Calu3 (cell line): ENCODE results near the gene CTSF. TPM values are rescaled to one million over a fixed set of nuclear protein-coding genes. Genes with fewer than 3 reads are reported as not detected.

Experiments
- BruUV-seq: library from RNA; stranded (reverse); fragments of 400-500 nt; replicated peaks from 2 replicates; lab custom pipeline; 2021; lab: Mats Ljungman, UMichigan
- CTCF ChIA-PET: fragments of 300-600 bp; sonication (Branson Sonifier 250); formaldehyde crosslinking; loops from one replicate; lab custom pipeline; 2022; ENCODE audit warnings: antibody characterized with exemption; lab: Charles Lee
- DNase-seq: peaks from one replicate; pipeline ENCODE4 v3.0.0; 2022
- H3K27ac Mint-ChIP-seq: one replicate; pipeline ENCODE4 v1.8.0; 2022; ENCODE audit warnings: mixed read lengths; ENCODE audit not compliant: unreplicated experiment
- H3K27me3 Mint-ChIP-seq: one replicate; pipeline ENCODE4 v1.8.0; 2022; ENCODE audit warnings: mixed read lengths; ENCODE audit not compliant: unreplicated experiment
- H3K36me3 Mint-ChIP-seq: one replicate; pipeline ENCODE4 v1.8.0; 2022; ENCODE audit warnings: mild to moderate bottlenecking, moderate library complexity, mixed read lengths; ENCODE audit not compliant: insufficient read depth, unreplicated experiment
- H3K4me1 Mint-ChIP-seq: one replicate; pipeline ENCODE4 v1.8.0; 2022; ENCODE audit warnings: mild to moderate bottlenecking, low read depth, mixed read lengths; ENCODE audit not compliant: unreplicated experiment
- H3K4me3 Mint-ChIP-seq: one replicate; pipeline ENCODE4 v1.8.0; 2022; ENCODE audit warnings: mild to moderate bottlenecking, low read depth, moderate library complexity, mixed read lengths; ENCODE audit not compliant: unreplicated experiment
- H3K9me3 Mint-ChIP-seq: one replicate; pipeline ENCODE4 v1.8.0; 2022; ENCODE audit warnings: low read depth, mixed read lengths; ENCODE audit not compliant: unreplicated experiment
- CTCF ChIP-seq: fragments of 200-600 bp; IDR thresholded peaks from one replicate; pipeline ENCODE4 v1.8.0; 2022; ENCODE audit warnings: antibody characterized with exemption; ENCODE audit not compliant: unreplicated experiment
- intact Hi-C: fragments of 100-400 bp; cut with micrococcal nuclease; formaldehyde crosslinking; loops from one replicate; pipeline ENCODE4 v1.10.0; 2022; ENCODE audit not compliant: unreplicated experiment
- total RNA-seq: library from RNA; stranded (reverse); gene quantifications from 2 replicates; pipeline ENCODE4 v1.2.3, GENCODE V29; 2022

CTSF gene
- total RNA-seq, 1 experiment from 2014 or later, result 1.7 TPM

- BruUV-seq, result no TSS peak
- H3K36me3 Mint-ChIP-seq, result no peaks in the 10 kb centered on the region
- no peak for TF ChIP-seq CTCF
- H3K4me1 Mint-ChIP-seq, result no peaks in the 10 kb centered on the region
- H3K27ac Mint-ChIP-seq, result no peak overlapping the region
- CTCF ChIA-PET, result no interaction called here
- H3K4me3 Mint-ChIP-seq, result no peak overlapping the region
- DNase-seq, result no peak
- H3K27me3 Mint-ChIP-seq, result peaks cover 63% of the 10 kb centered on the region
- intact Hi-C loops, result no loop called here
- H3K9me3 Mint-ChIP-seq, result no peaks in the 10 kb centered on the region
Observed at GRCh38 chr11:66567787-66568123, 651 bp downstream of the CTSF start.

GRCh38 chr11:66566221-66566620 lies 2.2 kb downstream of the CTSF start:
- H3K9me3 Mint-ChIP-seq, result no peaks in the 10 kb centered on the region
- TF ChIP-seq CTCF, result no peak
- no peaks in the 10 kb centered on the region for H3K36me3 Mint-ChIP-seq
- peaks cover 76% of the 10 kb centered on the region for H3K27me3 Mint-ChIP-seq
- CTCF ChIA-PET, result interaction anchor here (0.6 kb wide), 1 partner anchor 713 kb away, joined by 3 read pairs; no protein-coding TSS in a partner anchor
- intact Hi-C loops, result no loop called here
- no TSS peak for BruUV-seq
- no peaks in the 10 kb centered on the region for H3K4me1 Mint-ChIP-seq
- no peak overlapping the region for H3K27ac Mint-ChIP-seq
- DNase-seq, result no peak
- no peak overlapping the region for H3K4me3 Mint-ChIP-seq

GRCh38 chr11:66564984-66565383 lies 3.4 kb downstream of the CTSF start:
- Mint-ChIP-seq H3K36me3 (no peaks in the 10 kb centered on the region), H3K9me3 (no peaks in the 10 kb centered on the region), H3K27ac (no peak overlapping the region), H3K27me3 (peaks cover 80% of the 10 kb centered on the region), H3K4me3 (no peak overlapping the region), H3K4me1 (no peaks in the 10 kb centered on the region)
- BruUV-seq, result no TSS peak
- DNase-seq, result no peak
- no peak for TF ChIP-seq CTCF
- CTCF ChIA-PET, result no interaction called here
- intact Hi-C loops, result no loop called here

GRCh38 chr11:66564538-66564937 lies 3.9 kb downstream of the CTSF start:
- no peak for TF ChIP-seq CTCF
- no peaks in the 10 kb centered on the region for H3K36me3 Mint-ChIP-seq

More at GRCh38 chr11:66564538-66564937, 3.9 kb downstream of the CTSF start:
- CTCF ChIA-PET, result interaction anchor here (0.6 kb wide), 1 partner anchor 98 kb away, joined by 3 read pairs; the partner anchor contains the start of gene PELI3
- Mint-ChIP-seq H3K4me1 (no peaks in the 10 kb centered on the region), H3K27me3 (peaks cover 80% of the 10 kb centered on the region), H3K4me3 (no peak overlapping the region), H3K9me3 (no peaks in the 10 kb centered on the region), H3K27ac (no peak overlapping the region)
- intact Hi-C loops, result no loop called here
- BruUV-seq, result no TSS peak
- DNase-seq, result no peak
